ENCODE results near the gene IMP4. TPM values are rescaled to one million over a fixed set of nuclear protein-coding genes. Genes with fewer than 3 reads are reported as not detected.

The IMP4 gene
- total RNA-seq, 1 donor: 55.7 TPM

DNA sequence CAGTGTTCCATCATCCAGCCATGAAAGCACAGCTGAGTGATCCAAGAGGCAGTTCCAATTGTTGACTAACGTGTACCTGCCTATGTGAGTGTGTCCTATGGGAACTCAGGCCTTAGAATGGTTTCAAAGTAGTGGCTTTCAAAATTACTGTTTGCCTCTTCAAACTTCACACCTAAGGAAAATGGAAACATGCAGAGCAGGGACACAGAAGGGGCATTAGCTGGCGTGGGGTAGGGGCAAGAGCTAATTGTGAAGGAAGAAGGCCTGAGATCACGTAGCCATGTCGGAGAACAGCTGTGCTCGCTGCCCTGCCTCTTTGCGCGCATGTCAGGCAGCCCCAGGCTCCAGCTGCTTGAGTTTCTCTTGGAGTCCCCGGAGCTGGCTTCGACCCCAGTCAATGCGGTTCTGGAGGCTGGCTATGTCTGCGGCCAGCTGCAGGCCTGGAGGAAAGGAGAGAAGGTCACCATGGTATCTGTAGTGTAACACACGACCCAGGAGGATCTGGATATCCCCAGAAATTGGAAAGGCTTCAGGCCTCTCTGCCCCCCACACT, 3.8 kb upstream of the IMP4 start:
- Histone ChIP-seq H3K36me3 (ENCODE audit: insufficient read depth, low read length) (peaks cover 12% of the 10 kb centered on the region), H3K9me3 (ENCODE audit: low read depth, low read length) (no peaks in the 10 kb centered on the region), H3K27me3 (ENCODE audit: insufficient read depth, low read length) (no peaks in the 10 kb centered on the region), H3K4me1 (ENCODE audit: insufficient read depth, low read length) (peaks cover 28% of the 10 kb centered on the region), H4K20me1 (ENCODE audit: insufficient read depth, low read length) (peaks cover 3% of the 10 kb centered on the region), H3K79me2 (ENCODE audit: insufficient read depth, low read length) (peaks cover 9% of the 10 kb centered on the region), H3K27ac (ENCODE audit: low read depth, low read length) (no peak overlapping the region), H2AFZ (ENCODE audit: low read length) (no peak overlapping the region), H3K4me3 (ENCODE audit: insufficient read depth, low read length) (no peak overlapping the region), H3K4me2 (ENCODE audit: insufficient read depth, low read length) (no peak overlapping the region)
- TF ChIP-seq, protein P1, sequence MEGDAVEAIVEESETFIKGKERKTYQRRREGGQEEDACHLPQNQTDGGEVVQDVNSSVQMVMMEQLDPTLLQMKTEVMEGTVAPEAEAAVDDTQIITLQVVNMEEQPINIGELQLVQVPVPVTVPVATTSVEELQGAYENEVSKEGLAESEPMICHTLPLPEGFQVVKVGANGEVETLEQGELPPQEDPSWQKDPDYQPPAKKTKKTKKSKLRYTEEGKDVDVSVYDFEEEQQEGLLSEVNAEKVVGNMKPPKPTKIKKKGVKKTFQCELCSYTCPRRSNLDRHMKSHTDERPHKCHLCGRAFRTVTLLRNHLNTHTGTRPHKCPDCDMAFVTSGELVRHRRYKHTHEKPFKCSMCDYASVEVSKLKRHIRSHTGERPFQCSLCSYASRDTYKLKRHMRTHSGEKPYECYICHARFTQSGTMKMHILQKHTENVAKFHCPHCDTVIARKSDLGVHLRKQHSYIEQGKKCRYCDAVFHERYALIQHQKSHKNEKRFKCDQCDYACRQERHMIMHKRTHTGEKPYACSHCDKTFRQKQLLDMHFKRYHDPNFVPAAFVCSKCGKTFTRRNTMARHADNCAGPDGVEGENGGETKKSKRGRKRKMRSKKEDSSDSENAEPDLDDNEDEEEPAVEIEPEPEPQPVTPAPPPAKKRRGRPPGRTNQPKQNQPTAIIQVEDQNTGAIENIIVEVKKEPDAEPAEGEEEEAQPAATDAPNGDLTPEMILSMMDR (IDR thresholded peaks at IDR 0.05; ENCODE audit: extremely low read depth, low read depth, low read length): no peak
- DNase-seq (ENCODE audit: insufficient read length, low spot score, missing footprints): no peak

GRCh38 chr2:130339885-130340745, 2.6 kb upstream of the IMP4 start:
- H3K36me3 ChIP-seq (ENCODE audit: insufficient read depth, low read length): peaks cover 19% of the 10 kb centered on the region
- no peak for DNase-seq (ENCODE audit: insufficient read length, low spot score, missing footprints)
- peaks cover 3% of the 10 kb centered on the region for H4K20me1 ChIP-seq (ENCODE audit: insufficient read depth, low read length)
- peaks cover 15% of the 10 kb centered on the region for H3K79me2 ChIP-seq (ENCODE audit: insufficient read depth, low read length)
- H3K4me3 ChIP-seq (ENCODE audit: insufficient read depth, low read length): no peak overlapping the region
- no peak overlapping the region for H3K4me2 ChIP-seq (ENCODE audit: insufficient read depth, low read length)
- no peak overlapping the region for H2AFZ ChIP-seq (ENCODE audit: low read length)
- TF ChIP-seq, protein P1 (IDR thresholded peaks at IDR 0.05; ENCODE audit: extremely low read depth, low read depth, low read length): no peak
- H3K4me1 ChIP-seq (ENCODE audit: insufficient read depth, low read length): peaks cover 28% of the 10 kb centered on the region
- H3K9me3 ChIP-seq (ENCODE audit: low read depth, low read length): no peaks in the 10 kb centered on the region
- no peaks in the 10 kb centered on the region for H3K27me3 ChIP-seq (ENCODE audit: insufficient read depth, low read length)
- no peak overlapping the region for H3K27ac ChIP-seq (ENCODE audit: low read depth, low read length)

DNA sequence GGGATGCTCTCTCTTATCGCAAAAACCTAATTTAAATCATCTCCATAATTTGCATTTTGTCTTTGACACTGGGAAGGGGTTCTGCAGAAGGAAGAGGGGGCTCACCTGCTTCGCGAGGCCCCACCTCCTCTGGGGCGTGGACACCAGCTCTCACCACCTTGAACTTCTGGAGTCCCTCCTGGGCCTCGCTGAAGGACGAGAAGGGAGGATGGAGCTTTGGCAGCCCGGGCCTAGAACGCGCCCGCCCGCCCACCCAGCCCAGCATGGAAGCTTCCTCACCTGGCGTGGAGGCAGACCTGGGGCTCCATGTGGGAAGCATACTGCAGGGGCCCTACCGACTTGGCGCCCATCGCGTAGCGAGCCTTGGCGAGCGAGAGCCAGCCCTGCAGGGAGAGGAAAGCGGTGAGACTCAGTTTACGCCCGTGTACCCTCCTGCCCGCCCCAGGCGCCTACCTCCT, 1.1 kb upstream of the IMP4 start:
- DNase-seq (ENCODE audit: insufficient read length, low spot score, missing footprints): peak; percentile 83
- peaks cover 28% of the 10 kb centered on the region for H3K4me1 ChIP-seq (ENCODE audit: insufficient read depth, low read length)
- peaks cover 34% of the 10 kb centered on the region for H3K36me3 ChIP-seq (ENCODE audit: insufficient read depth, low read length)
- H2AFZ ChIP-seq (ENCODE audit: low read length): peak overlapping the region; percentile 100
- H3K79me2 ChIP-seq (ENCODE audit: insufficient read depth, low read length): peaks cover 15% of the 10 kb centered on the region
- H3K27me3 ChIP-seq (ENCODE audit: insufficient read depth, low read length): no peaks in the 10 kb centered on the region
- no peaks in the 10 kb centered on the region for H3K9me3 ChIP-seq (ENCODE audit: low read depth, low read length)
- H3K4me3 ChIP-seq (ENCODE audit: insufficient read depth, low read length): peak overlapping the region; percentile 89
- TF ChIP-seq, protein P1 (IDR thresholded peaks at IDR 0.05; ENCODE audit: extremely low read depth, low read depth, low read length): no peak
- H3K4me2 ChIP-seq (ENCODE audit: insufficient read depth, low read length): peak overlapping the region; percentile 98
- peak overlapping the region; percentile 84 for H3K27ac ChIP-seq (ENCODE audit: low read depth, low read length)
- peaks cover 3% of the 10 kb centered on the region for H4K20me1 ChIP-seq (ENCODE audit: insufficient read depth, low read length)

DNA sequence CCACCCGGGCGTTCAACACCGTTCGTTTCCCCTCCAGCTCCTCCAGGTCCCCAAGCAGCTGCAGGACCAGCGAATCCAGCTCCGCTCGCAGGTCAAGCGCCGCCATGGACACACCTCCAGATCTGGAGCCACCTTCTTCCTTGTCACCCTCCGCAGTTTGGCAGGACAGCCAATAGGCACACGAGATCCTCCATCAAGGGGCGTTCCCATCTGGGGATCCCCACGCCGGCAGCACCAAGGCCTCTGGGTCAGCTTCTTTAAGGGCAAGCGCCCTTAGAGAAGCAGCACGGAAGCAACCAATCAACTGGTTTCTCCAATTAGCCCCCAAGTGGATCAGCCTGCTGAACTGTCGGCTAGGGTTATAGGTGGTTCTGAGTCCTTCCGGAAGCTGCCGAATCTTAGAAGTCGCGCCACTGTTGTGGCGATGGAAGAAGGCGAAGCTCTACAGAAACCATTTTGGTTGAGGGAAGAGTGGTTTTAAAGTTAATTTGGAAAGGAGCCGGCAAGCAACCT, 621 bp upstream of the IMP4 start:
- peak overlapping the region; percentile 100 for H2AFZ ChIP-seq (ENCODE audit: low read length)
- peaks cover 28% of the 10 kb centered on the region for H3K4me1 ChIP-seq (ENCODE audit: insufficient read depth, low read length)
- H3K27ac ChIP-seq (ENCODE audit: low read depth, low read length): peak overlapping the region; percentile 84
- peak overlapping the region; percentile 89 for H3K4me3 ChIP-seq (ENCODE audit: insufficient read depth, low read length)
- peak overlapping the region; percentile 98 for H3K4me2 ChIP-seq (ENCODE audit: insufficient read depth, low read length)
- no peaks in the 10 kb centered on the region for H3K27me3 ChIP-seq (ENCODE audit: insufficient read depth, low read length)
- peaks cover 39% of the 10 kb centered on the region for H3K36me3 ChIP-seq (ENCODE audit: insufficient read depth, low read length)
- no peaks in the 10 kb centered on the region for H3K9me3 ChIP-seq (ENCODE audit: low read depth, low read length)
- peak; percentile 99 for DNase-seq (ENCODE audit: insufficient read length, low spot score, missing footprints)
- peaks cover 3% of the 10 kb centered on the region for H4K20me1 ChIP-seq (ENCODE audit: insufficient read depth, low read length)
- TF ChIP-seq, protein P1 (IDR thresholded peaks at IDR 0.05; ENCODE audit: extremely low read depth, low read depth, low read length): no peak
- peaks cover 15% of the 10 kb centered on the region for H3K79me2 ChIP-seq (ENCODE audit: insufficient read depth, low read length)

All from osteoblast (primary cell).